Pancreas (tissue), 10 donors: ENCODE data around the gene CYP2J2. TPM values are rescaled to one million over a fixed set of nuclear protein-coding genes. Genes with fewer than 3 reads are reported as not detected.

ENCODE experiments used
- ATAC-seq, 4 donors: fragments of 200-7000 bp; cut with Tn5 transposase; one replicate each; pipeline versions ENCODE4 v1.8.0 to v1.9.1; 2020; ENCODE audit warnings: mild to moderate bottlenecking in 4 of 4, moderate library complexity in 4 of 4
- DNase-seq, 6 donors: peaks; one replicate each; pipeline ENCODE4 v3.0.0-alpha.2; 2020
- FAIRE-seq: peaks from 2 replicates; lab custom pipeline; 2012; peaks lifted over from hg19 to GRCh38; lab: Jason Lieb, UNC
- H3K27ac ChIP-seq, 4 donors: fragments of 200-600 bp; sonication (generic); 1 replicate in 3 of 4; 2 replicates in 1 of 4; pipeline versions ENCODE4 v1.5.0 to v1.8.0; 2020
- H3K27me3 ChIP-seq, 4 donors: fragments of 200-600 bp; one replicate each; pipeline ENCODE4 v1.8.0; 2021
- H3K36me3 ChIP-seq, 3 donors: fragments of 200-600 bp; sonication (generic) in 1 of 3; one replicate each; pipeline versions ENCODE4 v1.5.0 to v1.8.0; 2020 to 2021
- H3K4me1 ChIP-seq, 3 donors: fragments of 200-600 bp; one replicate each; pipeline ENCODE4 v1.8.0; 2021
- H3K4me3 ChIP-seq, 4 donors: fragments of 200-600 bp; sonication (generic) in 2 of 4; one replicate each; pipeline versions ENCODE4 v1.5.0 to v1.8.0; 2020 to 2021
- H3K9me3 ChIP-seq, 4 donors: fragments of 200-600 bp; one replicate each; pipeline ENCODE4 v1.8.0; 2021
- WGBS, 2 donors: extraction: QIAGEN DNeasy Blood & Tissue Kit; methylation state at CpG; one replicate each; pipeline ENCODE4 v1.1.7; 2013; 5-methylcytosine and 5-hydroxymethylcytosine counted together
- intact Hi-C, 3 donors: fragments of 100-400 bp; cut with DNase I; formaldehyde crosslinking; loops; one replicate each; pipeline versions ENCODE4 v1.11.1 to v1.14.2; 2022
- polyA plus RNA-seq, 2 donors: library from polyadenylated mRNA; stranded (reverse); fragments of 200-250 nt; gene quantifications; one replicate each; pipeline ENCODE4 v1.2.3, GENCODE V29; 2013
- total RNA-seq, 6 donors: library from RNA; stranded (reverse); fragmentation: NEBNext Ultra II Directional in 4 of 6; extraction: Animal tissue kit (Norgen Biotek cat#: 25700) in 4 of 6; gene quantifications; one replicate each; pipeline versions ENCODE4 v1.2.1 to v1.2.4, GENCODE V29; 2021 to 2023
- TF ChIP-seq, protein P1 (sequence below), 4 donors: fragments of 200-600 bp; sonication (generic) in 3 of 4; IDR thresholded peaks; one replicate each; pipeline versions ENCODE4 v1.5.0 to v1.8.0; 2021; ENCODE audit warnings: antibody characterized with exemption in 4 of 4
- donor health status: healthy with polysubstance abuse.
- donor health status: DM: no; HTN: no; CAD: no; lungs with moderate emphysema.
- donor health status: DM: no; HTN: no; CAD: no.
- donor health status: control.
- donor health status: control.
- donor health status: Bipolar disorder and iron deficiency.
- donor health status: DM: yes; HTN: yes; CAD: no.
- donor health status: DM: no; HTN: no; CAD: no.
- donor health status: DM: no; HTN: no; CAD: no.
- donor health status: DM: yes; HTN: yes; CAD: no.

Gene CYP2J2
- total and polyA plus RNA-seq, 8 donors, result 0.28 to 4.8 (median 1.7) TPM

- ATAC-seq (no peak), DNase-seq (no peak), FAIRE-seq (no peak)
- Histone ChIP-seq H3K27me3 (no peaks in the 10 kb centered on the region), H3K4me1 (no peaks in the 10 kb centered on the region), H3K9me3 (peaks cover 0 to 4% (median 0%) of the 10 kb centered on the region in 4 donors), H3K4me3 (no peak overlapping the region), H3K36me3 (peaks cover 0 to 5% (median 0%) of the 10 kb centered on the region in 3 donors), H3K27ac (no peak overlapping the region)
- WGBS, 2 donors, result 79 to 86% methylated on average over 3 of the region's 3 CpGs
- TF ChIP-seq, protein P1, sequence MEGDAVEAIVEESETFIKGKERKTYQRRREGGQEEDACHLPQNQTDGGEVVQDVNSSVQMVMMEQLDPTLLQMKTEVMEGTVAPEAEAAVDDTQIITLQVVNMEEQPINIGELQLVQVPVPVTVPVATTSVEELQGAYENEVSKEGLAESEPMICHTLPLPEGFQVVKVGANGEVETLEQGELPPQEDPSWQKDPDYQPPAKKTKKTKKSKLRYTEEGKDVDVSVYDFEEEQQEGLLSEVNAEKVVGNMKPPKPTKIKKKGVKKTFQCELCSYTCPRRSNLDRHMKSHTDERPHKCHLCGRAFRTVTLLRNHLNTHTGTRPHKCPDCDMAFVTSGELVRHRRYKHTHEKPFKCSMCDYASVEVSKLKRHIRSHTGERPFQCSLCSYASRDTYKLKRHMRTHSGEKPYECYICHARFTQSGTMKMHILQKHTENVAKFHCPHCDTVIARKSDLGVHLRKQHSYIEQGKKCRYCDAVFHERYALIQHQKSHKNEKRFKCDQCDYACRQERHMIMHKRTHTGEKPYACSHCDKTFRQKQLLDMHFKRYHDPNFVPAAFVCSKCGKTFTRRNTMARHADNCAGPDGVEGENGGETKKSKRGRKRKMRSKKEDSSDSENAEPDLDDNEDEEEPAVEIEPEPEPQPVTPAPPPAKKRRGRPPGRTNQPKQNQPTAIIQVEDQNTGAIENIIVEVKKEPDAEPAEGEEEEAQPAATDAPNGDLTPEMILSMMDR (IDR thresholded peaks at IDR 0.05), result no peak
- intact Hi-C loops, result loop anchor here in 1 of 3 donors (5.0 kb wide), 1 partner anchor 69 kb away; no protein-coding TSS in a partner anchor
These were observed 48.2 kb downstream of the CYP2J2 start for GRCh38 chr1:59878370-59878769.

- intact Hi-C loops, result loop anchor here in 1 of 3 donors (5.0 kb wide), 1 partner anchor 70 kb away; no protein-coding TSS in a partner anchor
- H3K27ac ChIP-seq, result no peak overlapping the region
- whole genome bisulfite sequencing, 2 donors, result 95 to 96% methylated on average over 2 of the region's 2 CpGs
These were observed 49.4 kb downstream of the CYP2J2 start for GRCh38 chr1:59877108-59877682.

GRCh38 chr1:59871746-59872145 lies 54.8 kb downstream of the CYP2J2 start:
- ATAC-seq, result no peak
- H3K4me1 ChIP-seq, result no peaks in the 10 kb centered on the region
- TF ChIP-seq, protein P1 (IDR thresholded peaks at IDR 0.05), result no peak
- no peaks in the 10 kb centered on the region for H3K9me3 ChIP-seq
- peaks cover 0 to 31% (median 11%) of the 10 kb centered on the region in 3 donors for H3K36me3 ChIP-seq
- intact Hi-C loops, result no loop called here
- H3K27ac ChIP-seq, result no peak overlapping the region
- DNase-seq, result no peak
- no peak for FAIRE-seq
- H3K4me3 ChIP-seq, result no peak overlapping the region
- no peaks in the 10 kb centered on the region for H3K27me3 ChIP-seq

More at GRCh38 chr1:59877108-59877682, 49.4 kb downstream of the CYP2J2 start:
- no peak for DNase-seq
- no peak for FAIRE-seq
- TF ChIP-seq, protein P1 (IDR thresholded peaks at IDR 0.05), result no peak
- H3K9me3 ChIP-seq, result peaks cover 0 to 4% (median 0%) of the 10 kb centered on the region in 4 donors
- no peak for ATAC-seq
- H3K36me3 ChIP-seq, result peaks cover 0 to 5% (median 0%) of the 10 kb centered on the region in 3 donors
- no peak overlapping the region for H3K4me3 ChIP-seq
- H3K4me1 ChIP-seq, result no peaks in the 10 kb centered on the region
- no peaks in the 10 kb centered on the region for H3K27me3 ChIP-seq

DNA sequence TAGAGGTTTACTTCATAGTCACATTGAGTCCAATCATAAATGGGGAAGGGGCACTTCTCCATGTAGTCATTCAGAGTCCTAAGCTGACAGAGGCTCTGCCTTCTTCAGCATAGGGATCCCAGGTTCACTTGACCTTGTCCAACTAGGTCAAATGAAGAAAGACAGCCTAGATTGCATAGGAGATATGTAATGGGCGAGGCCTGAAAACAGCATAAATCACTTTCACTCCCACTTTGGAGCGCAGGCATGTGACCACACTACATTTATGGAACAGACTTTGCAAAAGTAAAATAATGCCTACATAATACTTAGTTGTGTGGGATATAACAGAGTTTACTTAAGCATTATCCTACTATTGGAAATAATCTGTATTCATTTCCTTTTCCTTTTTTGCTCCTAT lies 60.1 kb downstream of the CYP2J2 start:
- WGBS, 2 donors, result 96 to 100% methylated on average over 2 of the region's 2 CpGs
- FAIRE-seq, result peak; percentile 5
- Histone ChIP-seq H3K27ac (no peak overlapping the region), H3K27me3 (no peaks in the 10 kb centered on the region), H3K4me3 (no peak overlapping the region), H3K4me1 (no peaks in the 10 kb centered on the region), H3K9me3 (no peaks in the 10 kb centered on the region), H3K36me3 (peaks cover 0 to 48% (median 18%) of the 10 kb centered on the region in 3 donors)
- ATAC-seq, result no peak
- intact Hi-C loops, result no loop called here
- DNase-seq, result no peak
- TF ChIP-seq, protein P1 (IDR thresholded peaks at IDR 0.05), result no peak
